ENCODE results near the gene TST.

The TST gene

DNA sequence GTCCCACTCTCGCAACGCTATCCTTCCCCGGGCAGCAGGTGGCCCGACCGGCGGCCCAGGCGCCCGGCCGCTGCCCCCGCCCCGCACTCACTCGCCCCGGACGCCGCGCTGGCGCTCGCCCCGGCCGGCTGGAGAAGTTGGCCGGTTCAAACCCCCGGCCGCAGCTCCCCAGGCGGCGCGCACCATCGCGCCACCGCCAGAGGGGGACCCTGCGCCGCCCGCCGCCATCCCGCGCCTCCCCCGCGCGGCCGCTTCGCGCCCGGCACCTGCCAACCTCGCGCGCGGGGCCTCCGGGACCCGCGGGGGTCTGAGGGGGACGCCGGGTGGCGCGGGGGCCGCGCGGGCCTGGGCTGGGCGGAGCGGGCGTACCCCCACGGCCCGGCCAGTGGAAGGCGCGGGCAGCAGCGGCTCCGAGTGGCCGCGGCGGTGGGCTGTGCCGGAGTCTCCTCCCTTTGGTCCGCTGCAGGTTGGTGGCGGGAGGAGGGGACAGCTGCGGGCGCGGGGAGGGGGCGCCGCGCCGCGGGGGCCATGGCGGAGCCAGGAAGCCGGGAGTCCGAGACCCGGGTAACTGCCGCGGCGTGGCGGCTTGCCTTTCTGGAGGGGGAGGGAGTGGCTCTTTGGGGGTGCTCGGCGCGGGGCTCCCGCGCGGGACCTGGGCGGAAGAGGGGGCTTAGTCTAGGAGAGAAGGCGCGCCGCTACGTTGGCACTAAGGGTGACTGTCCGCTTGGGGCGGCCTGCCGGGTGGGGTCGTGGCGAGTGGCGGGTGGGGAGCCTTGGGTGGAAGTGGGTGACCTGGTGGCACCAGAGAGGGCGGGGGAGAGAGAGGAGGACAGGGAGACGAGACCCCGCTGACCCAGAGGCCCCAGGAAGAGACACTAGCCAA, at the start of gene TST, which contains the start of gene MPST:
TSS of gene TST (minus strand) at position 139 of the 883 bp plus-strand sequence. CDS start 715 bp downstream, outside the sequence.
TSS of gene MPST (plus strand) at position 434 of the 883 bp plus-strand sequence. CDS start at position 529, 95 bp downstream.
- peak; percentile 70 to 97 (median 80) for DNase-seq
- intact Hi-C loops (cut with DNase I), result no loop called here

DNA sequence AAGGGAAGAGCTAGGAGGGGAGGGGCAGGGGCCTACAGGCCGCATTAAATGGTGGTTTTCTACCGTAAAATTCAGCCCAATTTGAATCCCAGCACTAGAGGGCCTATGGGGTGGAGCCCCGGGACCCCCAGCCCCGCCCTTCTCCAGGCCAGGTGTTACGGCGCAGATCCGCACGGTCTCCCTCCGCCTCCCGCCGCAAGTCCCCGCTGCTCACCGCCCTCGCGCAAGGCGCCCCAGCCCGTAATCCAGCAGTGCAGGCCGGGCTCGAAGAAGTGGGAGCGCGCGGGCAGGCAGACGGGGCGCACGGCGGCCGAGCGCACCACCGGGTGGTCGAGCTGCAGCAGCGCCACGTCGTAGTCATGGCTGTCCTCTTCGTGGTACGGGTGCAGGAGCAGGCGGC, 49.6 kb upstream of the TST start:
- intact Hi-C loops (cut with DNase I), result no loop called here
- no peak for DNase-seq

DNA sequence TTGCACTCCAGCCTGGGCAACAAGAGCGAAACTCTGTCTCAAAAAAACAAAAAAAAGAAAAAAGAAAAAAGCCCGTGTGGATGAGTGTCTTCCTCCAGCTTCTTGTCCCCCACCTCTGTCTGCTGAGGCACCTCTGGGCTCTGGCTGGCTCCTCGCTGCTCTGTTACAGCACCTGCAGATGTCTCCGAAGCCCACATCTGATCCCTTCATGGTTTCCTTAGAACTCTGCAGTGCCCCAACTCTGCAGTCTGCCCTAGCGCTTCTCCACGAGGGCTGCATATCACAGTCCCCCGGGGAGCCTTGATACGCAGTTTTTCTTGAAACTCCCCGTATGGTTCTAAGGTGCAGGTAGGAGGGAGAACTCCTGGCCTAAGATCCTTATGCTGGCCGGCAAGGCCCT, 48.2 kb upstream of the TST start:
- intact Hi-C loops (cut with DNase I), result no loop called here

DNA sequence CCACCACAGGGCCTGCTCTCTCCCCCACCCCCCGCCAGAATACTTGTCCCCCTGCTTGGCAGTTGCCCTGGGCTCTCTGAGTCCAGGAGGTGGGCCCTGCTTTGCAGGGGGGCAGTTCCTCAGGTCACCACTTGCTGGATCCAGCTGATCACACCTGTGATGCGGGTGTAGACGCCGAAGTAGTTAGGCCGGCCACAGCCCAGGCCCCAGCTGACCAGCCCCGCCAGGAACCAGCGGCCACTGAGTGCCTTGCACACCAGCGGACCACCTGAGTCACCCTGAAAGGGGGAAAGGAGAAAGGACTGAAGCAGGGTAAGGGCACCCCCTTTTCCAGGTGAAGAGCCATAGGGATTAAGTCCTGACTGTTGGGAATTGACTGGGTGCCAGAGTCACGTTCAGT, 46.7 kb upstream of the TST start:
- no peak for DNase-seq
- intact Hi-C loops (cut with DNase I), result no loop called here

More for the DNA sequence above, 48.2 kb upstream of the TST start:
- DNase-seq, result no peak

DNA sequence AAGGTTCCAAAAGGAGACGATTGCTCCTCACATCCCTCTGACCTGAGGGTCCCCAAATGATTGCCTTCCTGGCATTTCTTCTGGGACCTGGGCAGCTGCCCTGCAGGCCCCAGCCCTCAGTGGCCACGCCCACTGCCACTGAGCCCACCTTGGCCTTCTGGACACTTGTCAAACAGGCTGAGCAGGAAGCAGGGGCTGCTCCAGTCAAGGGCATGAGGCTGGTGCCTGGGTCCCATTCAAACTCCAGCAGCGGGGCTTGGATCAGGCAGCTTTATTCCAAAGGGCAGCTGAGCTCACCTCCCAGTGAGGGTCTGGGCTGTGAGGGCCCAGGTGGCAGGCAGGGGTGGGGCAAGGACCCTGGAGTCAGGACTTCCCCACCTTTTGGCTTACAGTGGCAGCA, 45.9 kb upstream of the TST start:
- intact Hi-C loops (cut with DNase I), result no loop called here
- DNase-seq, result no peak

DNA sequence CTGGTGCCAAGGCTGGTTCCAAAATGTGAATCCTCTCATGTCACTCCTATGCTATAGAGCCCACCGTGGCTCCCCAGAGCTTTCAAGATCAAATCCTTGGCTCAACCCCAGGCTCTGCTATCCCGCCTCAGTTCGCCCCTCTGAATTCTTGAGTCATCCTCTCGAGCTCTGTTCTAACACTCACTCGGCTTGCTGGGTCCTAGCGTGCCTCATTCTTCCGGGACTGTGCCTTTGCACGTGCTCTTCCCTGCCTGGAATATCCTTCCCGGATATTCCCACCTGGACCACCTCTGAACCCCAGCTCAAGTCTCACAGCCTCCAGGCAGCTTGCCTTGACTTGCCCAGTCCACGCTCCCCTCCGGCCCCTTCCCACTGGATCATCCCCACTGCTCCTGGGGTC, 45.3 kb upstream of the TST start:
- peak in 1 of 10 donors; percentile 72 for DNase-seq
- intact Hi-C loops (cut with DNase I), result no loop called here

DNA sequence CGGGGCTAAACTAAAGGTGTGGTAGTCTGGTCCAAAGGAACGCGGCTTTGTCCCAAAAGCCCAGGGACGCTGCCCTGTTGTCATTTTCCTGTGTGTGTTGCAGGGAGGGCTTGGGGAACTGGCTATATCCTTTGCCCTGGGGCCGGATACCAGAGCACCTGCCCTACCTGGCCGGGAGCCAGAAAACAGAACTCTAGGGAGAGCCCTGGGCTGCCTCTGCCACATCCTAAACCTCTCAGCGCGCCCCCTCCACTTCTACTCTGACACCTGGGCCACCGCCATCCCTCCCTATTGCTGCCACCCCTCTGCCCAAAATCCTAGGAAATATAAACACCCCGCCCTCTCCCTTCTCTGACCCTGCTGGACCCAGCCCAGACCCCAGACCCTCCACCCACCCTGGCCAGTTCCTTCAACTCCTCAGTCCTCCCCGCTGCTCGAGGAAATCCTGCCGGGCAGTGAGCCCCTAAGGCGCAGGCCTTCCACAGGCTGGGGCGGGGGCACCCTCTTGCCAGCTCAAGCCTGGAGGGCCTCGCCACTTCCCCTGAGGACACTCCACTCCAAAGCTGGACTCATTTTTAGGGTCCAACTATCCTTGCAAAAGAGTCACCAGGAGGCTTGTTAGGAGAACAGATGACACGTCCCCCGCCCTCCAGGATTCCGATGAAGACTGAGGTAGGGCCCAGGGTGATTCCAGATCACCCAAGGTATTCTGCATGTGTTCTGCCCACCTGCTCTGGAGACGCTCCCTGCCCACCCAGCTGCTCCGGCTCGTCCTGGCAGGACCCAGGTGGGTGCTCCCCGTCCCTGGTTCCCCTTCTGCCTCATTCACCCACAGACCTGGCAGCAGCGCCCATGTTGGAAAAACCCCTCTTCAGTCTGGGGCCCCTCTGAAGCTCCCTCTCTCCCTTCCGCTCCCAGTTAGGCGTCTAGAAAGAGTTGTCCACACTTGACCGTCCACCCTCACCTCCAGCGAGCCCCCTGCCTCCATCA, 44.5 kb upstream of the TST start:
- intact Hi-C loops (cut with DNase I), result no loop called here
- DNase-seq, result peak in 2 of 10 donors; percentile 76 to 78

DNA sequence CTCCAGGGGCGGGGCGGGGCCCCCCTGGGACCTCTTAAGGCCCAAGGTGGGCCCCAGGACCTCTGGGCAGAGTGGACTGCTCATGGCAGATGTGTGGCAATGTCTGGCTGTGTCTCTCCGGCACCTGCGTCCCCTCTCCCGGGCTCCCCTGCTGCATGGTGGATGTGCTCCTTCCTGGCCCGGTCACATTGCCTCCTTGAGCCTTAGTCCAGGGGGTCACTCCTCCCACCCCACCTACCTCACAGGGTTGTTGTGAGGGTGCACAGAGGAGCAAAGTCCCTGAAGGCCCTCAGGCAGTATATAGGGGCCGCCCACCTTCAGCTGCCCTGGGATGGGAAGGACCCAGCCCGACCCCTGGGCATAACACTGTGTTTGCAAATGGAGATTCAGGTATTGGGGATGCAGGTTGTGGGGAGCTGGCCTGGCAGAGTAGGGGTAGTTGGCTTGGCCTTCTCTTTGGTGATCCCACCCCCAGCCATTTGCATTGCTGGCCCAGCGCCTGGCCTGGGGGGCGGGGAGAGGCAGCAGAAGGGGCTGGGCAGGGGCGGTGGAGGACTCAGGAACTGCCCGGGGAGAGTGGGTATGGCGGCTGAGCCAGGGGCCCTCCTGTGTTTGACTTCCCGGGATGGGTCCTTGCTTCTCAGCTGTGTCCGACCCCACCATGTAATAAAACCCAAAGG, 43.6 kb upstream of the TST start:
- DNase-seq, result peak in 3 of 10 donors; percentile 63 to 79 (median 78)
- intact Hi-C loops (cut with DNase I), result no loop called here

DNA sequence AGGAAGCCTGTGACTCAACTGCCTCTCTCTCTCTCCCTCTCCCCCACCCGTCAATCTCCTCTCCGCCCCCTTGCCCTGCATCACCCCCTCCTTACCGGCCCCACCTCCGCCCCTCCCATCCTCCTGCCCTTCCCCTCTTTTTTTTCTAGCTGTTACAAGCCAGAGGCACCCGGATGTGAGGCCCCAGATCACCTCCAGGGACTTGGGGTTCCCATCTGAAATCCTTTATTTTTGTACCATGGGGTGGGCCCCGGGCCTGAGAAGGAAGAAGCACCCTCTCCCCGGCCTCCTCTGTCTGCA, 43.1 kb upstream of the TST start:
- intact Hi-C loops (cut with DNase I), result no loop called here

DNA sequence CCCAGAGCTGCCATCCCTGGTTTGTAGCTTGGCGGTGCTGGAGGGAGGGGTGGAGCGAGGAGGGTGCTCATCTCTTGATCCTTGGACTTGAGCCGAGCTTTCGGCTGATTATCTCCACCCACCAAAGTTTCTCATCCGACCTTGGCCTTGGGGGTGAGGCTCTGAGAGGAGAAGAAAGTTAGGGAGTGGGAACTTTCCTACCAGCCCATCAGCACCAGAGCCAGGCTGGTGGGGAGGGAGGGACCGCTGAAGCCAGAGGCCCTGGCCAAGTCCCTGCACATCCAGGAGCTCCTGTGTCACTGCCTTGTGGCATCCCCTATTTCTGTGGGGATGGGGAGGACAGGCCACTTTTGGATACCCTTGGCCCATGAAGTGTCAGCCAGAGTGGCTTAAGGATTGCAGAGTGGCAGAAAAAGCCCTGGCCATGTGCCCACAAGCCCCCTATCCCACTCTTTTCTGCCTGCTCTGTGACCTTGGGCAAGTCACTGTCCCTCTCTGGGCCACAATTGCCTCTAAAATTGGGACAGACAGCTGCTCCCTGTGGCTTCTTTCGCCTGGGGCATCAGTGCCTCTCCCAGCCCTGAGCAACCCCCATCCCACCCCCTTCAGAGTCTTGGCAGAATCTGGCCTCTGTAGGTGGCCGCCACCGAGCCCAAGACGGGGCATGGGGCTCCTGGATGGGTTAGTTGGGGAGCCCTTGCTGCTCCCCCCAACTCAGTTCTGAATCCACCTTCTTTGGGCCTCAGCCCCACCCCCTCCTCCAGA, 42.5 kb upstream of the TST start:
- peak in 2 of 10 donors; percentile 41 to 76 for DNase-seq
- intact Hi-C loops (cut with DNase I), result no loop called here

More for the DNA sequence above, 43.1 kb upstream of the TST start:
- DNase-seq, result peak in 1 of 10 donors; percentile 44

DNA sequence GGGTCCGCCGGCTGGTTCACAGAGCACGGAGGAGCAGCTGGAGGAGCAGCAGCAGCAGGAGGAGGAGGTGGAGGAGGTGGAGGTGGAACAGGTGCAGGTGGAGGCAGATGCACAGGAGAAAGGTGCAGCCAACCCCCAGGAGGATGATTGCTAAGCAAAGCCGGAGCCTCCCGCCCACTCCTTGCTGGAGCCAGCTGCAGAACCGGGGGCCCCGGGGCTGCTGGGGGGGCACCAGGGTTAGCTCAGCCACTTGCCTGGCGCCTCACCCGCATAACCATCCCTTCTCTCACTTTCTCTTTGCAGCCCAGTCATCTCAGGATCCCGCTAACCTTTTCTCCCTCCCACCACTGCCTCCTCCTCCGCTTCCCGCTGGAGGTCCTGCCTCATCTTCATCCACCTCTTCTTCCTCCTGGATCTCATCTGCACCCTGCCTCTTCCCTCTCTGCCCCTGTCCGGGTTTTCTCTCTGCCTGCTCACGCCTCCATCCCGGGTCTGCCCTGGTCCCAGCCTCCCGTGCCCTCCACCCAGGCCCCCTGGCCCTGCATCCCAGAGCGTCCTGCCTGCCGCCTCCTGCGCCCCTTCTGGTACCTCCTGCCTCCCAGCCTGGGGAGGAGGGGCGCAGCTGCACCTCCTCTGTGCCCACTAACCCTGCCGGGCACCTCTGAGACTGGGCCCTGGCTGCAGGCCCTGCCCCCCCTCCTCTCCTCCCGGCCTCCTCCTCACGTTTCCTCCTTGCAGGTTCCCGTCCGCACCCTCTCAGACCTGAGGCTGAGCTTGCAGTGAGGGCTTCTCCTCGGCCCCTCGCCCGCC, 41.8 kb upstream of the TST start:
- intact Hi-C loops (cut with DNase I), result no loop called here
- DNase-seq, result peak in 3 of 10 donors; percentile 75 to 83 (median 79)

DNA sequence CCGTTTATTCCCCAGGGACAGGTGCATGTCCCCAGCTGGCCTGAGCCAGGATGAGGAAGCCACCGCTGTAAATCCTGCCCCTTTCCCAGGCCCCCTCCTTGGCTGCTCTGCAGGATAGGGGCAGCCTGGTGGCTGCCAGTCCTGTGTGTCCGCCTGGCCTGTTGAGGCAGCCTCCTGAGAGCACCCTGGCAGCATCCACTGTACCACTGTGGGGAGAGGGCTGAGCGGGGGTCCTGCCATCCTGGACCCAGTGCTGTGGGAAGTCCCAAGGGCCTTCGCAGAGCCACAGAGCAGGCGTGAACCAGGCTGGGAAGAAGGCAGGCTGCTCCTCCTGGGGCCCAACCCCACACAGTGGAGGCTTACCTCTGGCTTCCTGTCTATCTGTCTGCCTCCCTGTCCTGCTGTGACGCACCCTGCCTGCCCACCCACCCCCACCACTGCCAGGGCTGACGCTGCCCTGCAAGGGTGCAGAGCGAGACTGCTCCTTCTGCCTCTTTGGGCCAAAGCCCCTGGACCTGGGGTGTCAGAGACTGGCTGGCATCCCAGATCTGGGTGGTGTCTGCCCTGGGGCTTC, 40.7 kb upstream of the TST start:
- intact Hi-C loops (cut with DNase I), result no loop called here
- DNase-seq, result peak in 2 of 10 donors; percentile 41 to 65

DNA sequence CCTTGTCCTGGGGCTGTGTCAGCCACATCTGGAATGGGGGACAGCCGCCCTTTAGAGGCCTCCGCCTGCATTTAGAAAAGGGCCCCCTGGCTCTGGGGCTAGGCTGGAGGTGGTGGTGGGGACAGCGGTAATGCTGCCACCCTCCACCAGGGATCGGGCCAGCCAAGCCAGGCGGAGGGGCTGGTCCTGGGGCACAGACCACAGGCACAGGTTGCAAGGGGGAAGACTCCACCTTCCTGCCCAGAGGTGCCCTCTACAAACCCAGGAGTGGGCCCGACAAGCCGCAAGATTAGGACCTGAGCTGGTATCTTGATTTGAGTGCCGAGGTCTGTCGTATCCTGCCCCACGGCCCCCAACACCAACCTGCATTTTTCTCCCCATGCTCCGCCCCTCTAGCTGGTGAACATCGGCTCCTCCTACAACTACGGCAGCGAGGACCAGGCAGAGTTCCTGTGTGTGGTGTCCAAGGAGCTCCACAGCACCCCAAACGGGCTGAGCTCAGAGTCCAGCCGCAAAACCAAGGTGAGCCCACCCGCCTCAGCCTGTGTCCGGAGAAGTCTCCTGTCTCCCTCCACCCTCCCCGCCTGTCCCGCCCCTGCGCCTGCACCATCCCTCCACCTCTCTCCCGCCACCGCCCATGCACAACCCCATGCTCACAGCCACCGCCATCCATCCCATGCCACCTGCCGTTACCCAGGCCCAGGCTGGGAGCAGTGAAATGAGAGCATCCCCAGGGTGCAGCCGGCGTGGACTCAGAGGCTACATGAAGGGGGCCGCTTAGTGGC, 39.9 kb upstream of the TST start:
- intact Hi-C loops (cut with DNase I), result no loop called here
- peak in 2 of 10 donors; percentile 58 to 80 for DNase-seq

DNA sequence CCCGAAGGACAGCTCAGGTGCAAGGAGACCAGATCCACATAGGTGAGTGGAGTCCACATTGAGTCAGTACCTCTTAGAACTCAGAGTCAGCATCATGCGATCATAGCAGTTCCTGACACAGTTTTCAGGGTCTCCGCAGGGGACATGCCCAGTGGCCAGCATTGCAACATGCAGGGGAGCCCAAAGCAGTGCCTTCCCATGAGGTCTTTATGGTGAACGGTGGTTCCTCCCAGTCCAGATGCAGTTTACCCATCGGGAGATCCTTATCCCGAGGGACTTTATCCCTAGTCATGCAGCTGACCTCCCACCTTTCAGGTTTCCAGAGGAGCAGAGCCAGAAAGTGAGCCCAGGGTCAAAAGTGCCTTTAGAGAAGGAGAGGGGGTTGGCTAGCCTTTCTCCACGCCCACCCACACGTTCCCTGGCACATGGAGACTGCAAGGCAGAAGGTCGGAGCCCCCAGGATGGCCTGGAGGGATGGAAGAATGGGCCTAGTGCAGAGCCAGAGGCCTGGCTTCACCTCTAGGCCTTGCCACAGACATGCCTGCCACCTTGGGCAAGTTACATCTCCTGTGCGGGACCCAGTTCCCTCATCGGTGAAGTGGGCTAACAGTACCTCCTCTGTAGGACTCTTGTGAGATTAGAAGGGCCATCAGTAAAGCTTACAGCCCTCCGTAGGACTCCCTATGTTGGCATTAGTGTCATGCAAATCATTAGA, 38.7 kb upstream of the TST start:
- intact Hi-C loops (cut with DNase I), result no loop called here
- DNase-seq, result peak in 2 of 10 donors; percentile 13 to 29

DNA sequence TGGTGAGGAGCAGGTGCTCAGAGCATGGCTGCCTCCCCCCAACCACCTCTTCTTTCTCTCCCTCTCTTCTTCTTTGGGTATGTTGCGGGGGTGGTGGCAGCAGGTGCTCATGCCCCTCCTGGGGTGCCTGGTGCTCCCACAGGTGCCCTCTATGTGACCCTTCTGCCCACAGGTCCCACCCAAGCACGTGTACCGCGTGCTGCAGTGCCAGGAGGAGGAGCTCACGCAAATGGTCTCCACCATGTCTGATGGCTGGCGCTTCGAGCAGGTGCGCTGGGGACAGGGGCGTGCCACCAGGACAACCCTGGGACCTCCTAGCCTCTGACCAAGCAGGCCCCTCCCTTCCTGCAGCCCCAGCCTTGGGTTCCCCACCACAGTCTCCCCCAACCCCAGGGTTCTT, 38.0 kb upstream of the TST start:
- peak in 1 of 10 donors; percentile 57 for DNase-seq

DNA sequence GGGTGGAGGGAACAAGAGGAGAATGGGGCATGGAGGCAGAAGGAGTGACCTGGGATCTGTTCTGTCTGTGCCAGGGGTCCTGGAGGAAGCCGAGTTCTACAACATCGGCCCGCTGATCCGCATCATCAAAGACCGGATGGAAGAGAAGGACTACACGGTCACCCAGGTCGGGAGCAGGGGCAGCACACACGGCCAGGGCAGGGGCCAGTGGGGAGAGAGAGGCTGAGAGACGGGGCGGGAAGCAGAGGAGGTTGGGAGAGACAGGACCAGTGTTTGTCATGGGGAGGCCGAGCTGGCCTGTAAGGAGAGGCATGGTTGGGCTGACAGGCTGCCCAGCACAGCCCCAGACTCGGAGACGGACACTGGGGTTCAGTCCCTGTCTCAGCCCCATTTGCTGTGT, 37.0 kb upstream of the TST start:
- DNase-seq, result peak in 2 of 10 donors; percentile 45 to 72
- intact Hi-C loops (cut with DNase I), result no loop called here

More for the DNA sequence above, 38.0 kb upstream of the TST start:
- intact Hi-C loops (cut with DNase I), result no loop called here
